HG02885 (cell line): ENCODE results near the gene IMMP2L.

Experiments used
- ATAC-seq: cut with Tn5 transposase; IDR thresholded peaks from one replicate; pipeline ENCODE4 v1.9.1; 2021; ENCODE audit warnings: mild to moderate bottlenecking; ENCODE audit not compliant: unreplicated experiment, poor library complexity

Gene IMMP2L

DNA sequence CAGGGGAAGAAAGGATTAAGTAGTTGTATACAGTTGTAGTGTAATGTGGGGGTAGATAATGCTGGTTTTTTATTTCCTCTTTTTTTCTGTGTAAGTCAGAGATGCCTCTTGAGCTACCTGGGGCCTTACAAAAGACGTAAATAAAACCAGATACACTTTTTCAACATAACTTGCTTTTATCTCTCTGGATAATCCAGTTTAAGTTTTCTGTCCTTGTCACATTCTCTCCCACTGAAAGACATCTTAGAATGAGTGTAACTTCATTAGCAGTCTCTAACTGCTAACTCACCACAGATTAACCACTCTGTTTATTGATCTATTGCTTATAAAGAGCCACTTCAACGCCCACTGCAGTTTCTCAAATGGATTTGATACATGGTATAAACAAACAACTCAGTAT is 535.5 kb downstream of the IMMP2L start:
- ATAC-seq, result no peak

DNA sequence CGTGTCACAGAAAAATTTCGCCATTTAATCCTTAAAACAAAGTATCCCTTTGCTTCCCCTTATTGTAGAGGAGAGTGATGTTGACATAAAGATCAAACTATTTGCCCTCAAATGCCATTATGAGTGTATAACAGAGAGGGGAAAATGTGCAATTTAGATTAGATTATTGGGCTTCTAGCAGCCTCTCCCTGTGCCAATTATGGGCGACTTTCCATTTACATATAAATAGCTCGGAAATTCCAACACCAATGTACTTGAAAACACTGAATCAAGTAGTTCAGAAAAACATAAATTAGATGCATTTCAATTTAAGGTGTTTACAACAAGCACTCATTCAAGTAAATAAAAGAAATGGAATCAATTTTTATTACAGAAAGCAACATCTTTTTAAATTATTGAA is 535.9 kb downstream of the IMMP2L start:
- ATAC-seq, result no peak

DNA sequence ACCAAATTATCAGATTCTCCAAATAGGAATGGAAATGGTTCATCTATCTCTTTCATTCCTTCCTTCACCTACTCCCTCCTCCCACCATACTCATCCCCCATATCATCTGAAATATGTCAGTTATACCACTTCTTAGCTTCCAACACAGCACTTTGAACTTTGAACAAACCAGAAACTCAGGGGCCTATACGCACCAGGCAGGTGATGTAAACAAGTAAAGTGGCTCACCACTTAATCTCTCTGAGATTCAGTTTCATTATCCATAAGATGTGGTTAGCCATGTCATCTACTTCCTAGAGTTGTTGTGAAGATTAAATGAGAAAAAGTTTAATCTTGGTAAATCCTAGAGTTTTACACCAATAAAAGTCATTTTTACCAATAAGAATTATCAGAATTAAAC is 537.3 kb downstream of the IMMP2L start:
- ATAC-seq, result peak; percentile 44

DNA sequence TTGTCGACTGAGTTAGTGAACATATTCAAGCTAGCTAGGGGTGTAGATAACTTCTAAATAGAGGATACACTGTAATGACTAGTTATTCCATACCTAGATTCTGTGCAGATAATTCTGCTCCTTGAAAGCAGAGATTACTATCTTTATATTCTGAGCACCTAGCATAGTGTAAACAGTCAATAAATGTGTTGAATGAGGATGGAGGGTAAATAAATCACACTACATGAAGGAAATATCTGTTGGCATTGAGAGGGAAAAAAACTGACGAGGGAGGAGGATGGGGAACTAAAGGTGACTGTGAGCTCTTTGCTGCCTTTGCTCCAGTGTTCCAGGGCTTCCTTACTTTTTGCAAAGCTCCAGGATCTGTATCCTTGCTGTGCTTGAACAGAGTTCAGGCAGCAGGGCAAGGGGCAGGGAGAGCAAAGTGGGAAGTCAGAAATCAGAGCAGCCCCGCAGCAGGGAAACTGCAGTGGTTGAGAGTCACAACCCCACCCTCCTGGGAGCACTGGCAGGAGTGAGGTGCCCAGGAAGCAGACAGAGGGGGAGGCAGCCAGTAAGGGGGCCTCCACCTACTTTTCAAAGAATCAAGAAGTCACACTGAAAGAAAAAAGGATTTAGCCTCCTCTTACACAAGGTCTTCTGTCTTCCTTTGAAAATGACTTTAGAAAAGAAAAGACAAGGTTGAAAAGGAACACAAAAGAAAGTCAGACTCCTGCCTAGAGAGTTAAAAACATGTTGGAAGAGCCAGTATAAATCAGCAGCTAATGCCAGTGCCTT is 543.1 kb downstream of the IMMP2L start:
- ATAC-seq, result no peak

DNA sequence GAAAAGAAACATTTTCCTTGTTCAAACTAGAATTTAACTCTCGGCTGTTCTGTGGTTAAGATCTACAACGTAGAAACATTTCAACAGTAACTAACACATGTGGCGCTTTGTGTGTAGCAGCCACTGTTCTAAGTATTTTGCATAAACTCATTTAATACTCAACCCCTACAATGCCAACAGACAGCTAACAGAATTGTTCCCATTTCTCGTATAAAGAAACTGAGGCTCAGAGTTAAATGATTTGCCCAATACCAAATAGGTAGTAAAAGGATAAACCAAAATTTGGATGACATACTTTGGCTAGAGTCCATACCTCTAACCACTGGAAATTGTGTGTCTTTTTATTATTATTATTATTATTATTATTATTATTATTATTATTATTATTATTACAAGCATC is 543.8 kb downstream of the IMMP2L start:
- ATAC-seq, result no peak

DNA sequence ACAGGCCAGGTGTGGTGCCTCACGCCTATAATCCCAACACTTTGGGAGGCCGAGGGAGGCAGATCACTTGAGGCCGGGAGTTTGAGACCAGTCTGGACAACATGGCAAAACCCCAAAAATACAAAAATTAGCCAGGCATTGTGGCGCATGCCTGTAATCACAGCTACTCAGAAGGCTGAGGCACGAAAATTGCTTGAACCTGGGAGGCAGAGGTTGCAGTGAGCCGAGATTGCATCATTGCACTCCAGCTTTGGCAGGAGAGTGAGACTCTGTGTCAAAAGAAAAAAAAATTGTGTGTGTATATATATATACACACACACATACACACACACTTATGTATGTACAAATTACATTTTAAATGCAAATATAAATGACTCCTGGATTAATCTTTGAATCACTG is 548.2 kb downstream of the IMMP2L start:
- no peak for ATAC-seq

DNA sequence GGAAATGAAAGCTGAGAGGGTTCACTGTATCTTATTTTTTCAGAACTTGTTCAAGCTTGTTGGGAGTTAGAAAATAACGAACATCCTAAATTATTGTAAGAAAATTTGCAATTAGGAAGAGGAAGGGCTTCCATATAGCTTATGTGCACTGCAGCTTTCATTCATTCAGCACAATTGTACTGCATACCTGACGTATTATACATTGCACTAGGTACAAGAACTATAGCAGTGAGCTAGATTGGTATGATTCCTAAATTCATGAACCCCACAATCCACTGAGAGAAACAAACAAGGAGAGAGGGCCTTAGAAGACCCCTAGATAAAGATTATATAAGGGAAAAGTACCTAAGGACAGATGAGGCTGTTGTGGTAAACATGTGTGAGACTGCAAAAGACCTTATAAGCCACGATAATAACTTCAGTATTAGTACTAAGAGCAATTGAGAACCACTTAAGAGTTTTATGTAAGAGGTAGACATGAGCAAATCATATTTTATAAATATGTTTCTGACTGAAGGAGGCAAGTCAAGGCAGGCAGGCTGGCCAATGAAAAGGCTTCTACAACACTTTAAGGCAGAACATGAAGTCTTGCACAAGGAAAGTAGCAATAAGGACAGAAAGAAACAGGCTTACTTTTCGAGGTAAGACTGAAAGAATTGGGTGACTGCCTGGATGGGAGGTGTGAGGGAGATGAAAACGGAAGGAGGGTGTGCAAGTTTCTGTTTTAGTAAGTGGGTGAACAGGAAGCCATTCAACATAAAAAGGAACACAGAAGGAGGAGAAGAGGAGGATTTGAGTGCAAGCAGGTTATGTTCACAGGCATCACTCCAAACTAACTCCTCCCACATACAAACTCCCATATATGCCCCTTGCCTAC is 549.3 kb downstream of the IMMP2L start:
- ATAC-seq, result peak; percentile 98

DNA sequence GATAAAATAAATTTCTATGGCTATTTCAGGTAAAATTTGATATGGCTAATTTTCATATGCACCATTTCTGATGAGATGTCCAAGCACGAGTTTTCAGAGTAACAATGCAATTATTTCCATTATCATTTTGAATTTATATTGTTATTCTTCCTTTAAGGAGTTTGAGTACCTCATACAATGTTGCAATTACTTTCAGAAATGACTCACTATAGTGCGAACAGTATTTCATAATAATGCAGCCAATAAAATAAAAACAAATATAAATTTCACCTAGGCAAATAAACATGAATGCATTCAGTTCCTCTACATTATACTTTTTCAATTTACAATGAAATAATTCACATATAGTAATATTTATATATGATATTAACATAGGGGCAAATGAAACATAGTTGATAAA is 550.1 kb downstream of the IMMP2L start:
- no peak for ATAC-seq

DNA sequence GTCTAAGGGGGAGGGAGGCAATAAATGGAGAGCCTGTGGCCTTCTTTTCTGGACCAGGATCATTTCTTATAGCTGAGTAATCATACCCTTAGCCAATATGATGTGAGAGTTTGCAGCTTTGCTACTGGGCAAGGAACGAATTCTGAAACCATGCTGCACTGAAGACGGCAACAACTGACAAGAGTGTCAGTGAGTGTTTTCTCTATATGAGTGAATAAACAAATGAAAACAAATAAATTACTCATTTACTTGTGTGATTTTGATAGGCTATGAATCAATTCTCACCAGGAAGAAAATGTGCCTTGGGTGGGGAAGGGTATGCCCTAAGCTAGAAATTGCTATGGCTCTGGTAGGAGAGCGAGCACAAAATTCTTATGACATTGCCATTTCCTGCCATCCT is 550.8 kb downstream of the IMMP2L start:
- ATAC-seq, result no peak

DNA sequence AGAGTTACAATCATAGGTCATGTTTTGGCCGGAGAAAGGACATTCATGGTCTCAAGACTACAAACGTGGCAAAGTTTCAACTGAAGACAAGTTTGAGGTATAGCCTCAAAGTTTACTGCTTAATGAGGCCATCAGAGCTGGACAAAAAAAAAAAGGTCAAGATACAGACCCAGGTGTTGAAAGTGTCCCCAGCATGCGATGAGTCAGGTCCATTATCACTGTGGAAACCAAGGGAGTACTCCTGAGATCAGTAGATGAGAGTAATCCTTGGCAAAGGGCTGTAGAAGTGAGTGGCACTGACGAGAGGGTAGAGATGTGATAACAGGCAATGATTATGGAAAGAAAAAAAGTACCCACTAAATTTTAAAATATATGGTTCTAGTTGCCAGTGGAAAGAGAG is 551.5 kb downstream of the IMMP2L start:
- ATAC-seq, result no peak

DNA sequence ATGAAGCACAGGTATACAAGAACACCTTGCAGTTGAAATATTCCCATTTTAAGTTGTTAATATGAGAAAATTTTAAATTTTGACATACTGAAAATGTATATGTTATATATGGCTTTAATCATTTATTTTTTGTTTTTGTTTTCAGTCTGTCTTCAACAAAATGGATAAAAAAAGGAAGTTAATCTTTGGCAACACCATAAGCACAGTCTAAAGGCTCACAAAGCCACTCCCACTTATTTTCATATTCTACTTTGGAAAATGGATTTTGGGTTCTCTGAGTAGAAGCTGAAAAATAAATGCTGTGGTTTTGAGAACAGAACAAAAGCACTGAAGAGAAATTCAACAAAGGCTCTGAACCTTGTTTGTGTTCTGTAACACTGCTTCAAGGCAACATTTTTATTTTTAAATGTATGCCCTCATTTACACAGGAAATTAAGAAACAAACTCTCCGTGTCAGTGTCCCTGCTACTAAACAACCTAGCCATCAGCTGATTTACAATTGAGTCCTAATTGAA is 552.7 kb downstream of the IMMP2L start:
- no peak for ATAC-seq

DNA sequence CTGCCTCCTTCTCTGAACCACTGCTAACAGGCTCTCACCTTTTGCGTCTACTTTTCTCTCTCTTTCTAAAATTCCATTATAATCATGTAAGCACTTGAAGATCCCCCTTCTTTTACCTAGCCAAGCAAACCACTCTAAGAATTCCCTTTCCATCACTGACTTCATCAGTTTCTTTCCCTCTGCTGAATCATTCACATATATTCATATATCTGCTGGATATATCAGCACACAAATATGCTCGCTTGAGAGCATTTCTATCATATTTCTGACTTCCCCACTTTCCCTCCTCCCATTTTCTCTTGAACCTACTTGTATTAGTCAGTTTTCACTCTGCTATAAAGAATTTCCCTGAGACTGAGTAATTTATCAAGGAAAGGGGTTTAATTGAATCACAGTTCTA is 555.6 kb downstream of the IMMP2L start:
- no peak for ATAC-seq

DNA sequence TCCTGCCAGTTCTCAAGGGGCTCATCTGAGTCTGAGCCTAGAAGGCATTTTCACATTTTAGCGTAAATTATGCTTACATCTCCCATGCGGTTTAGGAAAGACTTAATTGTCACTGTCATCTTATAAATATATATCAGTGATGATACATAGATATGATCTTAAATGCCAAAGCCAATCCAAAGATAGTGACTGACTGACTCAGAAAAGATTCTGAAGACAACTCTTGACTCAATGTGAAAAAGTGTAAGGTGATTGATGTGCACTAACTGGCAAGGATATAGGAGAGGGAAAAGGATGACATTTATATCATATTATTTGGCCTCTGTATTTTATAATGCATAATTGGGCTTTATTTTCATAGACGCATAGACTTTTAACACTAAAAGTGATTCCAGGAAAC is 556.3 kb downstream of the IMMP2L start:
- no peak for ATAC-seq

DNA sequence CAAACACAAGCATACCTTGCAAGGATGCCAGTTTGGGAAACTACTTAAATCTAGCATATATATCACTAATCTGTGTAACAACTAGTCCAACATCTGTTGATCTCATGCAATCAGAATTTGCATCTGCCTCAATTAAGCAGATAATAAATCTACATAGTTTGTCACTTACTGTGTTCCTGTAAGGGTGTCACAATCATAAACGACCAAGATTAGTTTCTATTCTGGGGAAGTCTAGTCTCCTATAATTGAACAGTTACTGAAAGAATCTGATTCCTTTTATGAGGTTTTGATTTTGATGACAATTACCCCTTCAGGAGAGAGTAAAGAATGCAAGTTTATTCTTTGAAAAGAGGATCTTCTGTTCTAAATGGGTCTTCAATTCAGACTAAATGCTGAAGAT is 556.8 kb downstream of the IMMP2L start:
- ATAC-seq, result no peak

DNA sequence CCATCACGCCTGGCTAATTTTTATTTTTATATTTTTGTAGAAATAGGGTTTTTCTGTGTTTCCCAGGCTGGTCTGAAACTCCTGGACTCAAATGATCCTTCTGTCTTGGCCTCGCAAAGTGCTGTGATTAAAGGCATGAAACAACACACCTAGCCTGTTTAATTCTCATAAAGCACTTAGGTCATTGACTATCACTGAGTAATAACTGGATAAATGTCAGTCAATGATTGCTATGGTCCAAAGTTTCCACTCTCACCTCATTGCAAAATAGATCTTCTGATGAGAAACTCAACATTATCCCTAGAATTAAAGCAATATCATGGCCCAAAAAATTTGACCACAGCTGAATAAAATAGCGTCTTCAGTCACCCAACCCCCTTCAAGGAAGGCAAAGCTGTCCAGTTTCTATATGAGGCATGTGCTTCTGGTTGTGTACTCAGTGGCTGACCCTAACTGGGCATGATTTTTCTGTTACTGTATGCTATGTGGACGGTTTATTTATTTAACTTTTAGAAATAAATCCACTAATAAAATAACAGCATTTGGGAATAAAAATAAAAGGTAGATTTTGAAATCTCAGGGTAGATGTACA is 557.9 kb downstream of the IMMP2L start:
- no peak for ATAC-seq

DNA sequence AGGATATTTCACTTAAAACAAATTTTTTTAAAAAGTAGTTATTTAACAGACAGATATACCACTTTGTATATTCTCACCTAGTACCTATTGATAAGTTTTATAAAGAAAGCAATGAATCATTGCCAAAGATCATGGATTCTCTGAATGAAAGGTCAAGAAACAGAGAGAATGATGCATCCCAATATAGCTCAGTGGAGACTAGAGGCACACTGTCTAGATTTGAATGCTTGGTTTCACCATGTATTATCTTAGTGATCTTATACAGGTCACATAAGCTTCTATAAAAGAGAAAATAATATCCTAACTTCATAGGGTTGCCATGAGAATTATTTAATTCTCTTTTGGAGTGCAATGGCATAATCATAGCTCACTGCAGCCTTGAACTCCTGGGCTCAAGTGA is 558.4 kb downstream of the IMMP2L start:
- ATAC-seq, result no peak

DNA sequence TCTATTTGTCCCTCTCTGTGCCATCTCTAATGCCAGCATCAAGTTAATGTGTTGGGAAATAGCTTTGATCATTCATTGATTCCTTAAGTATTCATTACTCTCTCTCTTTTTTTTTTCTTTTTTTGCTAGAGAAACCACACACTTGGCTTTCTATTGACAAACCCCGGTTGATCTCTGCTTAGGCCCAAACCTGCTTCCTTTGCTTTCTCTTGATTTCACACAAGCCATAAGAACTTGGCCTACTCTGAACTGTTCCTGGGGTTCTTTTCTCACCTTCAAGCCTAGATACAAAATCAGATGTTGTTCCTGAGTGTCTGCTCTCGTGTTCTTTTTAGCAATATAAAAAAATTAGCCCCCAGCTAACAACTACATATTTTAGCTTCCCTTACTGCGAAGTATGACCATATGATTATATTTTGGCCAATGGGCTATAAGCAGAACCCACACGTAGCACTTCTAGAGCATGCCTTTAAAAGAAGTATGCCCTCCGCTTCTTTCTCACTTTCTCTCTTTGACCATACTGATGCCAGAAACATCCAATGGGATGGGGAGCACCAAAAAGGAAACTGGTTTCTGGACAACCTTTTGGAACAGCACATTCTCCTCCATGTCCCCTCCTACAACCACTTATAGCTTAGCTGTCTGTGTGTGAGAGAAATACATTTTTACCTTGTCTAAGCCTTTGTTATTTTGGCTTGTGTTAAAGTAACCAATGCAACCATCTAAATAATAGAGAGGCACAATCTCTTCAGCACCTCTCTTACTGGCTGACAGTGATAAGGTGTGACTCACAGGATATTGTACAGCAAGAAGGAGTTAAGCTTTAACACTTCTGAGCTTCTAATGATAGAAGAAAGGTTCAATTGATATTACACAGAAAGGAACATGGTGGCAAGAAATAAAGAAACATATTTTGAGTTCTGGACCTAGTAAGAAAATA is 568.0 kb downstream of the IMMP2L start:
- ATAC-seq, result no peak

DNA sequence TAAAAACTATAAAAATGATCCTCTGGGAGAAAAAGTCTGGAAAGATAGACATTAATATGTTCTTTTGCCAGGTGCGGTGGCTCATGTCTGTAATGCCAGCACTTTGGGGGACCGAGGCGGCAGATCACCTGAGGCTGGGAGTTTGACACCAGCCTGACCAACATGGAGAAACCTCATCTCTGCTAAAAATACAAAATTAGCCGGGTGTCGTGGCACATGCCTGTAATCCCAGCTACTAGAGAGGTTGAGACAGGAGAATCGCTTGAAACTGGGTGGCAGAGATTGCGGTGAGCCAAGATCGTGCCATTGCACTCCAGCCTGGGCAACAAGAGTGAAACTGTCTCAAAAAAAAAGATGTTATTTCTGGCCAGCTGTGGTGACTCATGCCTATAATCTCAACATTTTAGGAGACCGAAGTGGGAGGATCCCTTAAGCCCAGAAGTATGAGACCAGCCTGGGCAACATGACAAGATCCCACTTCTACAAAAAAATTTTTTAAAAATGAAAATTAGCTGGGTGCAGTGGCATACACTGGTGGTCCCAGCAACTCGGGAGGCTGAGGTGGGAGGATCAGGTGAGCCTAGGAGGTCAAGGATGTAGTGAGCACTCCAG is 573.3 kb downstream of the IMMP2L start:
- no peak for ATAC-seq

DNA sequence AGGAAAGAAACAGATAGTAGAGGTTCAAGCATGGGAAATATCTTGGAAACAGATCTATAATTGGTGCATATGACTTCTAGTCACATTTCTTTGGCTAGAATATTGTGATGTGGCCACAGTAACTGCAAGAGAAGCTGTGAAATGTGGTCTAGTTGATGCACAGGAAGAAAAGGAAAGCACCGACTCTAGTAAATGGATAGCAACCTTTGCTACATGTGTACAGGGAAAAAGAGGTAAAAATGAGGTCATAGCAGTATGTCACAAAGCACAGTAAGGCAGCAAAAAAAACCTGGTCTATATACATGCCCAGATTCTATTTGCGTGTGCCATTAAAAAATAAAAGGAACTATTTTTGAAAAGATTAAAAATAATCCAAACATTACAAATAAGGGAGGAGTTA is 573.9 kb downstream of the IMMP2L start:
- no peak for ATAC-seq
